ENCODE measurements around the gene SDHB. TPM values are rescaled to one million over a fixed set of nuclear protein-coding genes. Genes with fewer than 3 reads are reported as not detected.

The SDHB gene
- total RNA-seq, 1 donor from 2014 or later = 79.8 TPM

DNA sequence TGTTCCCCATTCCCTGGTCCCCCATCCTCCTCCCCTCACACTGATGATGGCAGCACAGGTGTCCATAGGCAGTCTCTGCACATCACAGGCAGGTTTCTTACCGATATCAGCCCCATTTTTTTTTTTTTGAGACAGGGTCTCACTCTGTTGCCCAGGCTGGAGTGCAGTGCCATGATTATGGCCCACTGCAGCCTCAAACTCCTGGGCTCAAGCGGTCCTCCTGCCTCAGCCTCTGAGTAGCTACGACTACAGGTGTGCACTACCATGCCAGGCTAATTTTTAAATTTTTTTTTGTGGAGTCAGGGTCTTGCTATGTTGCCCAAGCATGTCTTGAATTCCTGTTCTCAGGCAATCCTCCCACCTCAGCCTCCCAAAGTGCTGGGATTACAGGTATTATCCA, 28.9 kb upstream of the SDHB start:
- Histone ChIP-seq H3K9me3 (no peaks in the 10 kb centered on the region), H3K27ac (no peak overlapping the region), H3K27me3 (ENCODE audit: low read depth) (peaks cover 3% of the 10 kb centered on the region), H3K4me3 (no peak overlapping the region), H3K4me1 (no peaks in the 10 kb centered on the region), H3K36me3 (no peaks in the 10 kb centered on the region)
- TF ChIP-seq, protein P1, sequence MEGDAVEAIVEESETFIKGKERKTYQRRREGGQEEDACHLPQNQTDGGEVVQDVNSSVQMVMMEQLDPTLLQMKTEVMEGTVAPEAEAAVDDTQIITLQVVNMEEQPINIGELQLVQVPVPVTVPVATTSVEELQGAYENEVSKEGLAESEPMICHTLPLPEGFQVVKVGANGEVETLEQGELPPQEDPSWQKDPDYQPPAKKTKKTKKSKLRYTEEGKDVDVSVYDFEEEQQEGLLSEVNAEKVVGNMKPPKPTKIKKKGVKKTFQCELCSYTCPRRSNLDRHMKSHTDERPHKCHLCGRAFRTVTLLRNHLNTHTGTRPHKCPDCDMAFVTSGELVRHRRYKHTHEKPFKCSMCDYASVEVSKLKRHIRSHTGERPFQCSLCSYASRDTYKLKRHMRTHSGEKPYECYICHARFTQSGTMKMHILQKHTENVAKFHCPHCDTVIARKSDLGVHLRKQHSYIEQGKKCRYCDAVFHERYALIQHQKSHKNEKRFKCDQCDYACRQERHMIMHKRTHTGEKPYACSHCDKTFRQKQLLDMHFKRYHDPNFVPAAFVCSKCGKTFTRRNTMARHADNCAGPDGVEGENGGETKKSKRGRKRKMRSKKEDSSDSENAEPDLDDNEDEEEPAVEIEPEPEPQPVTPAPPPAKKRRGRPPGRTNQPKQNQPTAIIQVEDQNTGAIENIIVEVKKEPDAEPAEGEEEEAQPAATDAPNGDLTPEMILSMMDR (IDR thresholded peaks at IDR 0.05) = no peak
- intact Hi-C loops (cut with DNase I) = no loop called here
- no peak for DNase-seq
- ATAC-seq = no peak

DNA sequence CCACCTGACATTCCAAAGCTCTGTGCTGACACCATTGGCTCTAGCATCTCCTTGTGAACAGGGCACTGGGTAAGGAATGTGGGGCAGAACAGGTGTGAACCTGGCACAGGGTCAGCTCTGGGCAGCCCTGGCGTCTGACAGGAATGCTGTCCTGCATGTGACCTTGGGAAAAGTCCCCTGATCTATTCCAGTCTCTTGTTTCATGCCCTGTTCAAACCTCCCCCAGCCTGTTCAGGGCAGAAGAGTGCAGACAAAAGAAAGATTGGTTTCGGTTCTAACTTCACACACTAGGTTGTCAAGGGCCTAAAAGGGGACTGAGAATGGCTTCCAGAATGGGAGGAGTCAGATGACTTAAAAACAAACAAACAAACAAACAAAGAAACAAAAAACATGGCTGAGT, 27.6 kb upstream of the SDHB start:
- ATAC-seq (peak; percentile 72 to 77), DNase-seq (no peak)
- no peaks in the 10 kb centered on the region for H3K9me3 ChIP-seq
- no peaks in the 10 kb centered on the region for H3K4me1 ChIP-seq
- no peak overlapping the region for H3K4me3 ChIP-seq
- intact Hi-C loops (cut with DNase I) = no loop called here
- H3K27ac ChIP-seq = no peak overlapping the region
- TF ChIP-seq, protein P1 (IDR thresholded peaks at IDR 0.05) = no peak
- peaks cover 3% of the 10 kb centered on the region for H3K27me3 ChIP-seq (ENCODE audit: low read depth)
- no peaks in the 10 kb centered on the region for H3K36me3 ChIP-seq

GRCh38 chr1:17080880-17081279, 27.0 kb upstream of the SDHB start:
- DNase-seq (no peak), ATAC-seq (no peak)
- TF ChIP-seq, protein P1 (IDR thresholded peaks at IDR 0.05) = no peak
- H3K4me1 ChIP-seq = no peaks in the 10 kb centered on the region
- intact Hi-C loops (cut with DNase I) = no loop called here
- H3K36me3 ChIP-seq = no peaks in the 10 kb centered on the region
- H3K4me3 ChIP-seq = no peak overlapping the region
- H3K9me3 ChIP-seq = no peaks in the 10 kb centered on the region
- peaks cover 3% of the 10 kb centered on the region for H3K27me3 ChIP-seq (ENCODE audit: low read depth)
- H3K27ac ChIP-seq = no peak overlapping the region

DNA sequence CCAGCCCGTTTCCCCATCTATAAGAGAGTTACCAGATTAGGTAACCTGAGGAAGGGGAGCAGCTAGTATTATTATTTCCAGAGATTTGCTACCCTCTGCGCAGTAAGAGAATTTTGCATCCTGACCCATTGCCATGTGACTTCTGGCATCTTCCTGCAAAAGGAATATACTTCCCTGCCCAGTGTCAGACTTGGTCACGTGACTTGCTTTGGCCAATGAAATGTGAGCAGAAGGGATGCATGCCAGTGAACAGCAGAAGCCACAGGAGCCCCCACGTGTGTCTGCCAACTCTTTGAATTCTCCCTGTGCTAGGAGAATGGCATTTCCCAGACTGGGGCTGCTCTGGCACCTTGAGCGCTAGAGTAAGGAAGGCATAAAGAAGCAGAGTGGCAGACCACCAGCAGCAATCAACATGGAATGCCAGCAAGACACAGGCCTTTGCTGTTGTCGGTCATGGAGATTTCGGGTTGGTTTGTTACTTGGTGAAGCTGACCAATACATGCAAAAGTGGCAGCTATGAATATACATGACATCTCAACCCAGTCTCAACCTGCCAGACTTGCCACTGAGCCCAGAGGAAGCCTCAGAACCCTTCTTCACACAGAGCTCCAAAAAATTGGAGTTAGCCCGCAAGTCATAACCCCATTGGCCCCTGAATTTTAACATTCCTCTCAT, 26.4 kb upstream of the SDHB start:
- no peaks in the 10 kb centered on the region for H3K9me3 ChIP-seq
- H3K27ac ChIP-seq = no peak overlapping the region
- no peak overlapping the region for H3K4me3 ChIP-seq
- H3K4me1 ChIP-seq = no peaks in the 10 kb centered on the region
- ATAC-seq = no peak
- intact Hi-C loops (cut with DNase I) = no loop called here
- DNase-seq = no peak
- H3K27me3 ChIP-seq (ENCODE audit: low read depth) = peaks cover 3% of the 10 kb centered on the region
- no peaks in the 10 kb centered on the region for H3K36me3 ChIP-seq
- TF ChIP-seq, protein P1 (IDR thresholded peaks at IDR 0.05) = no peak

GRCh38 chr1:17078991-17079868, 25.4 kb upstream of the SDHB start:
- no peaks in the 10 kb centered on the region for H3K27me3 ChIP-seq (ENCODE audit: low read depth)
- intact Hi-C loops (cut with DNase I) = no loop called here
- no peaks in the 10 kb centered on the region for H3K4me1 ChIP-seq
- H3K36me3 ChIP-seq = no peaks in the 10 kb centered on the region
- ATAC-seq (no peak), DNase-seq (no peak)
- TF ChIP-seq, protein P1 (IDR thresholded peaks at IDR 0.05) = no peak
- no peak overlapping the region for H3K27ac ChIP-seq
- no peak overlapping the region for H3K4me3 ChIP-seq
- H3K9me3 ChIP-seq = no peaks in the 10 kb centered on the region

Data from lower lobe of right lung (tissue), 2 donors.